GM12801 (cell line): ENCODE measurements around the gene TSNAX.

Source experiments
- CTCF ChIP-seq: IDR thresholded peaks from one replicate; pipeline ENCODE4 v1.5.1; 2011; ENCODE audit warnings: control low read depth; ENCODE audit not compliant: insufficient read length; ENCODE audit errors: extremely low read depth

Gene TSNAX

GRCh38 chr1:231554969-231555368, 26.5 kb downstream of the TSNAX start:
- no peak for TF ChIP-seq CTCF

- no peak for TF ChIP-seq CTCF
Measured at GRCh38 chr1:231557411-231557810, 28.9 kb downstream of the TSNAX start.

- no peak for TF ChIP-seq CTCF
Measured at GRCh38 chr1:231557898-231558707, 29.6 kb downstream of the TSNAX start.

GRCh38 chr1:231558708-231559185, 30.3 kb downstream of the TSNAX start:
- no peak for TF ChIP-seq CTCF

- TF ChIP-seq CTCF: no peak
Measured at GRCh38 chr1:231561647-231562383, 33.3 kb downstream of the TSNAX start.

GRCh38 chr1:231563247-231563646, 34.8 kb downstream of the TSNAX start:
- TF ChIP-seq CTCF: no peak

GRCh38 chr1:231564373-231564772, 35.9 kb downstream of the TSNAX start:
- no peak for TF ChIP-seq CTCF
